OCI-LY3 (cell line): ENCODE data around the gene HERPUD1.

Experiments
- EZH2phosphoT487 ChIP-seq: fragments of 200-600 bp; shearing (Covaris generic); IDR thresholded peaks from 2 replicates; pipeline ENCODE4 v1.6.1; 2018; ENCODE audit warnings: antibody characterized with exemption, mixed run types, low read depth
- TF ChIP-seq, protein P1 (sequence below): fragments of 200-600, 300-600 bp; sonication (generic); IDR thresholded peaks from 2 replicates; pipeline ENCODE4 v1.5.1; 2014; ENCODE audit warnings: antibody characterized with exemption, low read length, low read depth

DNA sequence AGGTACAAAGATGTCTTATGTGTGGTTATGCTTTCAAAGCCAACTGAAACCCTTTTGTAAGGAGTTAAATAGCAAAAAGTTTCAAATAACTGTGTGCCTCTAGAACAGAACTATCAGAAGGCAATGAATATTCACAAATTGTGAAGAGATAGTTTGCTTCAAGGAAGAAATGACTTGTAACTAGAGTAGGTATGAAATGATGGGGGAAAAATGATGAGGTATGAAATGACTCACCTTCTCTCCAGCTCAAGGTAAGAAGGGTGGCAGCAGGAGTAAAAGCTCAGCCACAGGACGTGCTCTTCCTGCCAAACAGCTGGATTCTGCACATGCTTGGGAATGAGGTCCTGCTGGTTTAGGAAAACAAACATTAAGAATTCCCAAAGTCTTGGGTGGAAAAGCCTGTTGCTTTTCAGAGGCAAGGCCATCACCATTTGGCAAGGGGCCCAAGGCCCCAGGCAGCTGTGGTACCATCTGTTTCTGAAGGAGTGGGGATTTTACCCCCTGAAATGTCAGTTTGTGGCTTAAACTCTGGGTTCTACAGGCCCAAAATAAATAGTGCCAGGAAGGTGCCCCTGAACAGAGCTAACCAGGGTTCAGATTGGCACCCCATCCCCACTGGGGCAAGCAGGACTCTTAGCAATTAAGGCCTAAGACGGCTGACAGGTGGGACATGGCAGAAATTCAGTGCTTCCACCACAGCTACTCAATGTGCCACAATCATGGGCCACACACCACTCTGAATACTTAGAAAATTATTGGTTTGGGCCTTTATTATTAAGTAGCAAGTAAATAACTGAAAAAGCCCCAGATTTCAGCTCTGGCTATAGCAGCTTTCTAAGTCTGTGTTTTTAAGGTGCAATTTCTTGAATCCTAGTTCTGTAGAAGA, 13.3 kb downstream of the HERPUD1 start:
- TF ChIP-seq, protein P1, sequence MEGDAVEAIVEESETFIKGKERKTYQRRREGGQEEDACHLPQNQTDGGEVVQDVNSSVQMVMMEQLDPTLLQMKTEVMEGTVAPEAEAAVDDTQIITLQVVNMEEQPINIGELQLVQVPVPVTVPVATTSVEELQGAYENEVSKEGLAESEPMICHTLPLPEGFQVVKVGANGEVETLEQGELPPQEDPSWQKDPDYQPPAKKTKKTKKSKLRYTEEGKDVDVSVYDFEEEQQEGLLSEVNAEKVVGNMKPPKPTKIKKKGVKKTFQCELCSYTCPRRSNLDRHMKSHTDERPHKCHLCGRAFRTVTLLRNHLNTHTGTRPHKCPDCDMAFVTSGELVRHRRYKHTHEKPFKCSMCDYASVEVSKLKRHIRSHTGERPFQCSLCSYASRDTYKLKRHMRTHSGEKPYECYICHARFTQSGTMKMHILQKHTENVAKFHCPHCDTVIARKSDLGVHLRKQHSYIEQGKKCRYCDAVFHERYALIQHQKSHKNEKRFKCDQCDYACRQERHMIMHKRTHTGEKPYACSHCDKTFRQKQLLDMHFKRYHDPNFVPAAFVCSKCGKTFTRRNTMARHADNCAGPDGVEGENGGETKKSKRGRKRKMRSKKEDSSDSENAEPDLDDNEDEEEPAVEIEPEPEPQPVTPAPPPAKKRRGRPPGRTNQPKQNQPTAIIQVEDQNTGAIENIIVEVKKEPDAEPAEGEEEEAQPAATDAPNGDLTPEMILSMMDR = no peak
- TF ChIP-seq EZH2phosphoT487 = no peak
